Fibroblast of pulmonary artery (primary cell): Measurements from ENCODE around the gene PPP1CA.

ENCODE experiments used
- DNase-seq: peaks from one replicate; pipeline ENCODE4 v3.0.0-alpha.2; 2010; ENCODE audit warnings: low read depth
- H3K4me3 ChIP-seq: replicated peaks from 2 replicates; pipeline ENCODE4 v1.5.1; 2011; ENCODE audit warnings: low read depth, mild to moderate bottlenecking, control low read depth, low read length, moderate library complexity
- CTCF ChIP-seq: IDR thresholded peaks from 2 replicates; pipeline ENCODE4 v1.5.1; 2011; ENCODE audit warnings: mild to moderate bottlenecking, control low read depth, low read length, inconsistent platforms; ENCODE audit errors: missing control alignments

PPP1CA gene

GRCh38 chr11:67368621-67369020, 33.0 kb downstream of the PPP1CA start:
- TF ChIP-seq CTCF, result no peak
- no peak overlapping the region for H3K4me3 ChIP-seq
- no peak for DNase-seq

- no peak overlapping the region for H3K4me3 ChIP-seq
- no peak for DNase-seq
- TF ChIP-seq CTCF, result no peak
Observed at GRCh38 chr11:67367761-67368227, 33.9 kb downstream of the PPP1CA start.

- no peak overlapping the region for H3K4me3 ChIP-seq
- no peak for TF ChIP-seq CTCF
- DNase-seq, result peak; percentile 63
Observed at GRCh38 chr11:67366961-67367760, 34.5 kb downstream of the PPP1CA start.

- DNase-seq, result peak; percentile 68
- no peak for TF ChIP-seq CTCF
- no peak overlapping the region for H3K4me3 ChIP-seq
Observed at GRCh38 chr11:67366546-67366945, 35.1 kb downstream of the PPP1CA start.

GRCh38 chr11:67365736-67366444, 35.8 kb downstream of the PPP1CA start:
- H3K4me3 ChIP-seq, result peak overlapping the region; percentile 9
- no peak for DNase-seq
- no peak for TF ChIP-seq CTCF

- TF ChIP-seq CTCF, result no peak
- H3K4me3 ChIP-seq, result no peak overlapping the region
- DNase-seq, result no peak
Observed at GRCh38 chr11:67364783-67365722, 36.6 kb downstream of the PPP1CA start.
